Adrenal gland (tissue), 12 donors: ENCODE results near the gene SRCAP. TPM values are rescaled to one million over a fixed set of nuclear protein-coding genes. Genes with fewer than 3 reads are reported as not detected.

Experiments
- DNase-seq, 7 donors: peaks; one replicate each; pipeline ENCODE4 v3.0.0-alpha.2; 2019 to 2020
- H3K27ac ChIP-seq, 5 donors: fragments of 200-600 bp; sonication (generic) in 4 of 5; 1 replicate in 3 of 5; 2 replicates in 2 of 5; pipeline versions ENCODE4 v1.5.1 to v1.8.0; 2016 to 2020; ENCODE audit warnings: mild to moderate bottlenecking in 1 of 5
- H3K27me3 ChIP-seq: fragments of 200-600 bp; 2 replicates; pipeline ENCODE4 v1.8.0; 2021
- H3K36me3 ChIP-seq, 2 donors: fragments of 200-600 bp; replicated peaks in 1 of 2; 1 replicate in 1 of 2; 2 replicates in 1 of 2; pipeline versions ENCODE4 v1.5.1 to v1.8.0; 2018 to 2022
- H3K4me1 ChIP-seq, 2 donors: fragments of 200-600 bp; replicated peaks in 1 of 2; 1 replicate in 1 of 2; 2 replicates in 1 of 2; pipeline versions ENCODE4 v1.5.1 to v1.8.0; 2018 to 2021
- H3K4me3 ChIP-seq, 4 donors: fragments of 200-600 bp; sonication (generic) in 3 of 4; one replicate each; pipeline ENCODE4 v1.5.1; 2016 to 2018
- H3K9me3 ChIP-seq, 3 donors: fragments of 200-600 bp; sonication (generic) in 1 of 3; replicated peaks in 1 of 3; 1 replicate in 2 of 3; 2 replicates in 1 of 3; pipeline versions ENCODE4 v1.5.1 to v1.8.0; 2016 to 2021
- CTCF ChIP-seq, 6 experiments: fragments of 450-650 bp in 4 of 6; fragments of 200-600 bp in 2 of 6; sonication (generic) in 1 of 6; IDR thresholded peaks; 1 replicate in 5 of 6; 2 replicates in 1 of 6; pipeline versions ENCODE4 v1.5.1 to v1.8.0; 2016 to 2021; ENCODE audit warnings: antibody characterized with exemption in 6 of 6, mild to moderate bottlenecking in 2 of 6, moderate library complexity in 1 of 6
- POLR2A ChIP-seq, 2 donors: fragments of 450-650 bp; IDR thresholded peaks; one replicate each; pipeline ENCODE4 v1.6.1; 2017; ENCODE audit warnings: antibody characterized with exemption in 2 of 2, mild to moderate bottlenecking in 2 of 2, moderate library complexity in 1 of 2
- WGBS, 4 donors: extraction: QIAGEN DNeasy Blood & Tissue Kit in 2 of 4; methylation state at CpG; one replicate each; pipeline versions ENCODE4 v1.1.5 to v1.1.7; 2013 to 2017; 5-methylcytosine and 5-hydroxymethylcytosine counted together
- intact Hi-C, 2 donors: fragments of 100-400 bp; cut with DNase I; formaldehyde crosslinking; loops; one replicate each; pipeline versions ENCODE4 v1.14.1 to v1.15.0; 2022 to 2023
- polyA plus RNA-seq, 3 donors: library from polyadenylated mRNA; stranded (reverse); fragments of 200-250 nt in 2 of 3; fragments of 350-450 nt in 1 of 3; fragmentation: Illumina TruSeq in 1 of 3; extraction: RNeasy Lipid Tissue Mini Kit (QIAGEN cat#74804) in 1 of 3; gene quantifications; one replicate each; pipeline ENCODE4 v1.2.3, GENCODE V29; 2013 to 2014
- total RNA-seq, 9 donors: library from RNA; depleted of rRNA in 4 of 9; stranded (reverse); fragments of >200 nt in 4 of 9; fragments of 120-200 nt in 1 of 9; fragmentation: NEBNext Ultra II Directional in 1 of 9; extraction: Animal tissue kit (Norgen Biotek cat#: 25700) in 1 of 9; gene quantifications; one replicate each; pipeline versions ENCODE4 v1.1.0 to v1.2.4, GENCODE V29; 2013 to 2023
- donor health status: healthy with polysubstance abuse.
- donor health status: Bipolar disorder and iron deficiency.
- donor health status: DM: yes; HTN: yes; CAD: no.
- donor health status: DM: no; HTN: no; CAD: no.
- donor health status: DM: no; HTN: no; CAD: no.
- donor health status: DM: yes; HTN: yes; CAD: no.

SRCAP gene
- total and polyA plus RNA-seq, 12 donors, result 3.7 to 82.4 (median 46.6) TPM

DNA sequence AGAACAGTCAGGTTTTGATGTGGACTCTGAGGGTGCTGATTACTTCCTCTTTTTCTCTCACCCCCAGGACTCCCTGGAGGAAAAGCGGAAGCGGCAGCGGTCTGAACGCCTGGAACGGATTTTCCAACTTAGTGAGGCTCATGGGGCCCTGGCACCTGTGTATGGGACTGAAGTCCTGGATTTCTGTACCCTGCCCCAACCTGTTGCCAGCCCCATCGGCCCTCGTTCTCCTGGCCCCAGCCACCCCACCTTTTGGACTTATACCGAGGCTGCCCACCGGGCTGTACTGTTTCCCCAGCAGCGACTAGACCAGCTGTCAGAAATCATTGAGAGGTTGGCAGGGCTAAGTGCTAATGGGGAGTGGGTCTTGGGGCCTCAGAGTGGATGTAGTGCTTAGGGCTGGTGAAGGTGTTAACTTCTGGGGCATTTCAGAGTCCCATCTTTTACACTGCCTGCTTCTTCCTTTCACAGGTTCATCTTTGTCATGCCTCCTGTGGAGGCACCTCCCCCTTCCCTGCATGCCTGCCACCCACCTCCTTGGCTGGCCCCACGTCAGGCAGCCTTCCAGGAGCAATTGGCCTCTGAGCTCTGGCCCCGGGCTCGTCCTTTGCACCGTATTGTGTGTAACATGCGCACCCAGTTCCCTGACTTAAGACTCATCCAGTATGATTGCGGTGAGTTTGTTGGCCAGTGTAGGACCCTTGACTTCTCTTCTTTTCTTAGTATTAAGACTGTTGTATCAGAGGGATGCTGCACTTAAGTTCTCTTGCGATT, 30.1 kb downstream of the SRCAP start:
- peak in 1 of 7 donors; percentile 33 for DNase-seq
- H3K4me1 ChIP-seq, result peaks cover 9 to 19% of the 10 kb centered on the region in 2 donors
- 75 to 82% (median 82%) methylated on average over 14 to 17 of the region's 17 CpGs for WGBS, 4 donors
- no peak for TF ChIP-seq CTCF (IDR thresholded peaks at IDR 0.05)
- TF ChIP-seq POLR2A (IDR thresholded peaks at IDR 0.05), result no peak
- H3K36me3 ChIP-seq, result peaks cover 0 to 90% of the 10 kb centered on the region in 2 donors
- no peak overlapping the region for H3K4me3 ChIP-seq
- no peak overlapping the region for H3K27ac ChIP-seq
- no peaks in the 10 kb centered on the region for H3K27me3 ChIP-seq
- intact Hi-C loops, result no loop called here
- no peaks in the 10 kb centered on the region for H3K9me3 ChIP-seq

- no peak overlapping the region for H3K4me3 ChIP-seq
- no peaks in the 10 kb centered on the region for H3K9me3 ChIP-seq
- TF ChIP-seq POLR2A (IDR thresholded peaks at IDR 0.05), result no peak
- TF ChIP-seq CTCF (IDR thresholded peaks at IDR 0.05), result no peak
- H3K27ac ChIP-seq, result peak overlapping the region in 3 of 5 donors; percentile 22 to 46 (median 45)
- intact Hi-C loops, result no loop called here
- WGBS, 4 donors, result 51 to 61% (median 61%) methylated on average over 3 of the region's 3 CpGs
- peaks cover 0 to 88% of the 10 kb centered on the region in 2 donors for H3K36me3 ChIP-seq
- H3K27me3 ChIP-seq, result no peaks in the 10 kb centered on the region
- peak in 6 of 7 donors; percentile 60 to 79 (median 70) for DNase-seq
- H3K4me1 ChIP-seq, result peaks cover 0 to 7% of the 10 kb centered on the region in 2 donors
Observed at GRCh38 chr16:30731411-30731810, 32.4 kb downstream of the SRCAP start.

DNA sequence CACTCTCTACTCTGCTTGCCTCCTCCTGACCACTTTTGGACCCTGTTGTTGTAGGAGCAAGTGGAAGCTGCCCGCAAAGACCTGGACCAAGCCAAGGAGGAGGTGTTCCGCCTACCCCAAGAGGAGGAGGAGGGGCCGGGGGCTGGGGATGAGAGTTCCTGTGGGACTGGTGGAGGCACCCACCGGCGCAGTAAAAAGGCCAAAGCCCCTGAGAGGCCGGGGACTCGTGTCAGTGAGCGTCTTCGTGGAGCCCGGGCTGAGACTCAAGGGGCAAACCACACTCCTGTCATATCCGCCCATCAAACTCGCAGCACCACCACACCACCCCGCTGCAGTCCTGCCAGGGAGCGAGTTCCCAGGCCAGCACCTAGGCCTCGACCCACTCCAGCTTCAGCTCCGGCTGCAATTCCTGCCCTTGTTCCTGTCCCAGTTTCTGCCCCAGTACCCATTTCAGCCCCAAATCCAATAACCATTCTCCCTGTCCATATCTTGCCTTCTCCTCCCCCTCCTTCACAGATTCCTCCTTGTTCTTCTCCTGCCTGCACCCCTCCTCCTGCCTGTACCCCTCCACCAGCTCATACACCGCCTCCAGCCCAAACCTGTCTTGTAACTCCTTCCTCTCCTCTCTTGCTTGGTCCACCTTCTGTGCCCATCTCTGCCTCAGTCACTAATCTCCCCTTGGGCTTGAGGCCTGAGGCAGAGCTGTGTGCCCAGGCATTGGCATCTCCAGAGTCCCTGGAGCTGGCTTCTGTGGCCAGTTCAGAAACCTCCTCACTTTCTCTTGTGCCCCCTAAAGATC, 38.2 kb downstream of the SRCAP start:
- Histone ChIP-seq H3K27ac (no peak overlapping the region), H3K4me3 (no peak overlapping the region), H3K9me3 (no peaks in the 10 kb centered on the region), H3K27me3 (no peaks in the 10 kb centered on the region), H3K36me3 (peaks cover 0 to 77% of the 10 kb centered on the region in 2 donors), H3K4me1 (peaks cover 10 to 23% of the 10 kb centered on the region in 2 donors)
- peak in 1 of 7 donors; percentile 15 for DNase-seq
- WGBS, 4 donors, result 91 to 94% (median 93%) methylated on average over 16 to 17 of the region's 17 CpGs
- intact Hi-C loops, result no loop called here
- TF ChIP-seq POLR2A (IDR thresholded peaks at IDR 0.05) (no peak), CTCF (IDR thresholded peaks at IDR 0.05) (no peak)
